ENCODE measurements around the gene IFNAR2.
A peak's percentile ranks its signal among the peaks of the same experiment; 100 is the strongest.

The IFNAR2 gene

GRCh38 chr21:33262921-33263320 lies 33.2 kb downstream of the IFNAR2 start:
- no peak for TF ChIP-seq ZNF792 (tag by site-specific recombination; IDR thresholded peaks at IDR 0.05)
- TF ChIP-seq ZSCAN4 (tag by site-specific recombination; IDR thresholded peaks at IDR 0.05) = no peak
- no peak for TF ChIP-seq ZNF830 (tag by site-specific recombination; IDR thresholded peaks at IDR 0.05; ENCODE audit: low read depth)
- TF ChIP-seq KLF7 (tag by site-specific recombination; IDR thresholded peaks at IDR 0.05; ENCODE audit: borderline replicate concordance) = no peak
- no peak for TF ChIP-seq ZFP69B (tag by site-specific recombination; IDR thresholded peaks at IDR 0.05)
- no peak for TF ChIP-seq ZNF416 (tag by site-specific recombination; IDR thresholded peaks at IDR 0.05)
- no peak for TF ChIP-seq ZNF626 (tag by site-specific recombination; IDR thresholded peaks at IDR 0.05)
- no peak for TF ChIP-seq ZSCAN5A (tag by site-specific recombination; IDR thresholded peaks at IDR 0.05)
- TF ChIP-seq ZNF777 (tag by site-specific recombination; IDR thresholded peaks at IDR 0.05; ENCODE audit: borderline replicate concordance) = no peak
- no peak for TF ChIP-seq SALL2 (tag by site-specific recombination; IDR thresholded peaks at IDR 0.05; ENCODE audit: borderline replicate concordance)
- TF ChIP-seq ZNF843 (tag by site-specific recombination; IDR thresholded peaks at IDR 0.05) = no peak
- CTCF ChIA-PET = interaction anchor here (1.7 kb wide), 1 partner anchor 98 kb away, joined by 4 read pairs; no protein-coding TSS in a partner anchor
- Histone ChIP-seq H3K9me3 (ENCODE audit: control insufficient read depth, insufficient read depth, low read depth, low read length) (no peaks in the 10 kb centered on the region), H3K4me1 (ENCODE audit: control insufficient read depth, insufficient read depth, low read length) (no peaks in the 10 kb centered on the region), H3K4me3 (ENCODE audit: low read depth, low read length) (no peak overlapping the region), H3K36me3 (ENCODE audit: control insufficient read depth in 2 of 2, insufficient read depth in 1 of 2, low read length in 2 of 2) (peaks cover 3 to 19% of the 10 kb centered on the region in 2 experiments; a peak in 2 of 3 replicates), H3K27ac (ENCODE audit: extremely low read depth, low read depth, low read length) (no peak overlapping the region)
- POLR2A ChIA-PET = no interaction called here

- Histone ChIP-seq H3K36me3 (ENCODE audit: control insufficient read depth in 2 of 2, insufficient read depth in 1 of 2, low read length in 2 of 2) (peaks cover 0 to 22% of the 10 kb centered on the region in 2 experiments; a peak in 2 of 3 replicates), H3K4me3 (ENCODE audit: low read depth, low read length) (no peak overlapping the region), H3K27ac (ENCODE audit: extremely low read depth, low read depth, low read length) (no peak overlapping the region), H3K9me3 (ENCODE audit: control insufficient read depth, insufficient read depth, low read depth, low read length) (no peaks in the 10 kb centered on the region), H3K4me1 (ENCODE audit: control insufficient read depth, insufficient read depth, low read length) (no peaks in the 10 kb centered on the region)
- no peak for TF ChIP-seq ZNF670 (tag by site-specific recombination; IDR thresholded peaks at IDR 0.05; ENCODE audit: low read depth)
- ChIA-PET POLR2A (interaction anchor here (0.6 kb wide), 1 partner anchor 544 kb away, joined by 3 read pairs; no protein-coding TSS in a partner anchor), CTCF (interaction anchor here (1.7 kb wide), 1 partner anchor 96 kb away, joined by 4 read pairs; no protein-coding TSS in a partner anchor)
Measured at GRCh38 chr21:33264561-33264960, 34.8 kb downstream of the IFNAR2 start.

GRCh38 chr21:33265664-33266049 lies 35.9 kb downstream of the IFNAR2 start:
- peak; percentile 71 for TF ChIP-seq REST (tag by site-specific recombination; IDR thresholded peaks at IDR 0.05)
- no peak for TF ChIP-seq ZNF362 (tag by site-specific recombination; IDR thresholded peaks at IDR 0.05)
- ChIA-PET POLR2A (interaction anchor here (0.6 to 2.4 kb wide), 6 partner anchors 15 to 1631 kb away, joined by 3 to 11 read pairs (median 4); partner anchors contain the start of gene IFNAR1), CTCF (interaction anchor here (0.8 to 1.4 kb wide), 2 partner anchors 96 to 179 kb away, joined by 3 read pairs; no protein-coding TSS in a partner anchor)
- H3K9me3 ChIP-seq (ENCODE audit: control insufficient read depth, insufficient read depth, low read depth, low read length) = no peaks in the 10 kb centered on the region
- H3K36me3 ChIP-seq (ENCODE audit: control insufficient read depth in 2 of 2, insufficient read depth in 1 of 2, low read length in 2 of 2) = peaks cover 0 to 27% of the 10 kb centered on the region in 2 experiments; a peak in 2 of 3 replicates
- H3K27ac ChIP-seq (ENCODE audit: extremely low read depth, low read depth, low read length) = no peak overlapping the region
- H3K4me1 ChIP-seq (ENCODE audit: control insufficient read depth, insufficient read depth, low read length) = no peaks in the 10 kb centered on the region
- H3K4me3 ChIP-seq (ENCODE audit: low read depth, low read length) = no peak overlapping the region; the same call in 1 of the 2 replicates
